WTC11 (cell line): ENCODE results near the gene AK8.

ENCODE experiments used
- ATF1 ChIP-seq: sonication (generic); formaldehyde crosslinking; IDR thresholded peaks from 2 replicates; pipeline ENCODE4 v1.8.1; 2023; ENCODE audit warnings: mild to moderate bottlenecking, moderate library complexity, missing genetic modification reagents
- CTCF ChIP-seq: fragments of 200-600 bp; IDR thresholded peaks from 2 replicates; pipeline ENCODE4 v1.8.0; 2022; ENCODE audit warnings: antibody characterized with exemption
- ESRRA ChIP-seq: sonication (generic); formaldehyde crosslinking; IDR thresholded peaks from 2 replicates; pipeline ENCODE4 v1.8.1; 2022; ENCODE audit warnings: mild to moderate bottlenecking, missing genetic modification reagents, borderline replicate concordance
- MAX ChIP-seq: sonication (generic); formaldehyde crosslinking; IDR thresholded peaks from 2 replicates; pipeline ENCODE4 v1.8.0; 2022; ENCODE audit warnings: mild to moderate bottlenecking, missing genetic modification reagents
- MYBL2 ChIP-seq: sonication (generic); formaldehyde crosslinking; IDR thresholded peaks from 2 replicates; pipeline ENCODE4 v1.8.1; 2023; ENCODE audit warnings: mild to moderate bottlenecking, moderate library complexity, missing genetic modification reagents
- NFYB ChIP-seq: sonication (generic); formaldehyde crosslinking; conservative IDR thresholded peaks from 2 replicates; pipeline ENCODE4 v1.8.0; 2022; ENCODE audit warnings: low read depth, missing genetic modification reagents
- NR3C1 ChIP-seq: sonication (generic); formaldehyde crosslinking; conservative IDR thresholded peaks from 2 replicates; pipeline ENCODE4 v1.8.1; 2023; ENCODE audit warnings: low read depth, mild to moderate bottlenecking, missing genetic modification reagents
- STAT6 ChIP-seq: sonication (generic); formaldehyde crosslinking; conservative IDR thresholded peaks from 2 replicates; pipeline ENCODE4 v1.8.1; 2023; ENCODE audit warnings: mild to moderate bottlenecking, low read depth, missing genetic modification reagents, moderate library complexity
- TEAD4 ChIP-seq: sonication (generic); formaldehyde crosslinking; IDR thresholded peaks from 2 replicates; pipeline ENCODE4 v1.8.0; 2022; ENCODE audit warnings: mild to moderate bottlenecking, missing genetic modification reagents
- TP53 ChIP-seq: sonication (generic); formaldehyde crosslinking; IDR thresholded peaks from 2 replicates; pipeline ENCODE4 v1.8.1; 2023; ENCODE audit warnings: mild to moderate bottlenecking, missing genetic modification reagents
- USF2 ChIP-seq: sonication (generic); formaldehyde crosslinking; IDR thresholded peaks from 2 replicates; pipeline ENCODE4 v1.8.1; 2023; ENCODE audit warnings: mild to moderate bottlenecking, missing genetic modification reagents, moderate library complexity
- ZBTB21 ChIP-seq: sonication (generic); formaldehyde crosslinking; IDR thresholded peaks from 2 replicates; pipeline ENCODE4 v1.8.1; 2023; ENCODE audit warnings: mild to moderate bottlenecking, missing genetic modification reagents, borderline replicate concordance
- ZNF121 ChIP-seq: sonication (generic); formaldehyde crosslinking; IDR thresholded peaks from 2 replicates; pipeline ENCODE4 v1.8.0; 2023; ENCODE audit warnings: missing genetic modification reagents

GRCh38 chr9:132857031-132857430, 21.1 kb downstream of the AK8 start:
- no peak for TF ChIP-seq MYBL2 (CRISPR knock-in tag)
- TF ChIP-seq USF2 (CRISPR knock-in tag) = no peak
- TF ChIP-seq CTCF = no peak
- TF ChIP-seq STAT6 (CRISPR knock-in tag) = no peak
- TF ChIP-seq ZNF121 (CRISPR knock-in tag) = no peak
- no peak for TF ChIP-seq TP53 (CRISPR knock-in tag)
- no peak for TF ChIP-seq NR3C1 (CRISPR knock-in tag)
- no peak for TF ChIP-seq ESRRA
- no peak for TF ChIP-seq TEAD4 (CRISPR knock-in tag)
- no peak for TF ChIP-seq ATF1
- TF ChIP-seq ZBTB21 (CRISPR knock-in tag) = no peak
- no peak for TF ChIP-seq NFYB (CRISPR knock-in tag)
- TF ChIP-seq MAX (CRISPR knock-in tag) = no peak
